H1 (cell line): ENCODE measurements around the gene HOXB3. TPM values are rescaled to one million over a fixed set of nuclear protein-coding genes. Genes with fewer than 3 reads are reported as not detected.

Source experiments
- CTCF ChIA-PET: fragments of 300-600 bp; sonication (Branson Sonifier 250); formaldehyde crosslinking; loops from one replicate; lab custom pipeline; 2021; ENCODE audit not compliant: partially characterized antibody; lab: Charles Lee
- POLR2A ChIA-PET: fragments of 300-600 bp; sonication (Branson Sonifier 250); formaldehyde crosslinking; loops from one replicate; lab custom pipeline; 2021; ENCODE audit warnings: inconsistent platforms; ENCODE audit not compliant: partially characterized antibody; lab: Charles Lee
- DNase-seq, 2 experiments: peaks; one replicate each; pipeline versions ENCODE4 v3.0.0 to v3.0.0-alpha.2; 2010 to 2022; ENCODE audit warnings: low spot score in 2 of 2, low read depth in 1 of 2, mixed read lengths in 1 of 2
- FAIRE-seq: peaks from 2 replicates; lab custom pipeline; 2011; peaks lifted over from hg19 to GRCh38; lab: Jason Lieb, UNC
- H2AFZ ChIP-seq: 2 replicates; pipeline ENCODE4 v1.8.1; 2012; ENCODE audit warnings: low read length, inconsistent platforms
- H2AK5ac ChIP-seq: 2 replicates; pipeline ENCODE4 v1.6.1; 2013; ENCODE audit warnings: low read depth, low read length
- H2BK120ac ChIP-seq: replicated peaks from 2 replicates; pipeline ENCODE3; 2013; ENCODE audit warnings: low read depth, low read length, inconsistent platforms
- H2BK12ac ChIP-seq: 2 replicates; pipeline ENCODE4 v1.6.1; 2013; ENCODE audit warnings: low read depth, low read length
- H2BK15ac ChIP-seq: 2 replicates; pipeline ENCODE4 v1.6.1; 2013; ENCODE audit warnings: low read length
- H2BK20ac ChIP-seq: 2 replicates; pipeline ENCODE4 v1.6.1; 2013; ENCODE audit warnings: low read length
- H2BK5ac ChIP-seq: 2 replicates; pipeline ENCODE4 v1.6.1; 2013; ENCODE audit warnings: low read depth, low read length
- H3K14ac ChIP-seq: 2 replicates; pipeline ENCODE4 v1.6.1; 2013; ENCODE audit warnings: inconsistent platforms; ENCODE audit not compliant: insufficient read length
- H3K18ac ChIP-seq: 2 replicates; pipeline ENCODE4 v1.6.1; 2013; ENCODE audit warnings: low read length; ENCODE audit errors: extremely low read depth
- H3K23ac ChIP-seq: 2 replicates; pipeline ENCODE4 v1.6.1; 2013; ENCODE audit warnings: inconsistent platforms; ENCODE audit not compliant: insufficient read length
- H3K23me2 ChIP-seq: 2 replicates; pipeline ENCODE4 v1.6.1; 2013; ENCODE audit warnings: low read depth, low read length
- H3K27ac ChIP-seq: 2 replicates; pipeline ENCODE4 v1.6.1; 2011; ENCODE audit warnings: low read depth, low read length, inconsistent platforms
- H3K27me3 ChIP-seq, 4 experiments: replicated peaks in 1 of 4; 1 replicate in 1 of 4; 2 replicates in 3 of 4; pipeline versions ENCODE4 v1.6.1 to v1.8.1; 2011 to 2013; ENCODE audit warnings: low read length in 3 of 4, mild to moderate bottlenecking in 3 of 4, inconsistent platforms in 2 of 4, mixed read lengths in 2 of 4, moderate library complexity in 1 of 4; ENCODE audit not compliant: control insufficient read depth in 3 of 4, insufficient read depth in 3 of 4; ENCODE audit errors: extremely low read depth in 1 of 4
- H3K36me3 ChIP-seq, 4 experiments: 2 replicates each; pipeline versions ENCODE4 v1.6.1 to v1.8.1; 2011 to 2013; ENCODE audit warnings: mild to moderate bottlenecking in 4 of 4, low read length in 3 of 4, moderate library complexity in 2 of 4, control low read depth in 1 of 4, inconsistent platforms in 1 of 4; ENCODE audit not compliant: insufficient read depth in 4 of 4, control insufficient read depth in 2 of 4
- H3K4ac ChIP-seq: replicated peaks from 2 replicates; pipeline ENCODE3; 2013; ENCODE audit warnings: low read length, low read depth, mixed read lengths, inconsistent platforms; ENCODE audit not compliant: insufficient read length
- H3K4me1 ChIP-seq, 4 experiments: replicated peaks in 1 of 4; 1 replicate in 1 of 4; 2 replicates in 3 of 4; pipeline versions ENCODE4 v1.6.1 to v1.8.1; 2011 to 2013; ENCODE audit warnings: low read length in 3 of 4, inconsistent platforms in 2 of 4, mixed read lengths in 1 of 4; ENCODE audit not compliant: insufficient read depth in 4 of 4, control insufficient read depth in 3 of 4
- H3K4me2 ChIP-seq, 2 experiments: 2 replicates each; pipeline versions ENCODE4 v1.6.1 to v1.8.1; 2011 to 2013; ENCODE audit warnings: low read depth in 2 of 2, low read length in 2 of 2, control low read depth in 1 of 2, inconsistent platforms in 1 of 2, mild to moderate bottlenecking in 1 of 2; ENCODE audit not compliant: insufficient read depth in 1 of 2
- H3K4me3 ChIP-seq, 4 experiments: fragments of 200-600, 300-600 bp in 1 of 4; sonication (generic), shearing (Covaris generic), sonication (Bioruptor Twin) in 1 of 4; 2 replicates each; pipeline versions ENCODE4 v1.5.1 to v1.8.1; 2011 to 2016; ENCODE audit warnings: low read length in 4 of 4, low read depth in 3 of 4, control low read depth in 2 of 4, inconsistent platforms in 2 of 4, mild to moderate bottlenecking in 2 of 4, mixed read lengths in 1 of 4, moderate library complexity in 1 of 4; ENCODE audit not compliant: insufficient read depth in 2 of 4; ENCODE audit errors: extremely low read depth in 1 of 4
- H3K56ac ChIP-seq: replicated peaks from 2 replicates; pipeline ENCODE3; 2013; ENCODE audit warnings: low read depth, mild to moderate bottlenecking, mixed read lengths, low read length, inconsistent platforms; ENCODE audit not compliant: insufficient read length
- H3K79me1 ChIP-seq: 2 replicates; pipeline ENCODE4 v1.6.1; 2013; ENCODE audit warnings: low read depth, low read length, control low read depth
- H3K79me2 ChIP-seq, 2 experiments: 2 replicates each; pipeline versions ENCODE4 v1.6.1 to v1.8.1; 2012 to 2013; ENCODE audit warnings: low read length in 2 of 2, mild to moderate bottlenecking in 2 of 2, inconsistent platforms in 1 of 2; ENCODE audit not compliant: insufficient read depth in 2 of 2, control insufficient read depth in 1 of 2
- H3K9ac ChIP-seq, 4 experiments: replicated peaks in 1 of 4; 1 replicate in 1 of 4; 2 replicates in 3 of 4; pipeline versions ENCODE4 v1.6.1 to v1.8.1; 2011 to 2013; ENCODE audit warnings: low read depth in 3 of 4, low read length in 3 of 4, control low read depth in 2 of 4, mild to moderate bottlenecking in 2 of 4, moderate library complexity in 2 of 4, inconsistent platforms in 1 of 4; ENCODE audit errors: extremely low read depth in 1 of 4
- H3K9me3 ChIP-seq, 2 experiments: 2 replicates each; pipeline versions ENCODE4 v1.6.1 to v1.8.1; 2012 to 2013; ENCODE audit warnings: mild to moderate bottlenecking in 2 of 2, moderate library complexity in 2 of 2, control low read depth in 1 of 2, inconsistent platforms in 1 of 2, low read depth in 1 of 2, low read length in 1 of 2, mixed read lengths in 1 of 2; ENCODE audit not compliant: insufficient read depth in 2 of 2
- H4K20me1 ChIP-seq, 2 experiments: replicated peaks in 1 of 2; 2 replicates each; pipeline versions ENCODE3 to v1.8.1; 2011 to 2013; ENCODE audit warnings: inconsistent platforms in 2 of 2, low read length in 2 of 2, mild to moderate bottlenecking in 1 of 2; ENCODE audit not compliant: insufficient read depth in 2 of 2, control insufficient read depth in 1 of 2
- H4K5ac ChIP-seq: 2 replicates; pipeline ENCODE4 v1.6.1; 2013; ENCODE audit warnings: low read length, low read depth, mixed read lengths, inconsistent platforms; ENCODE audit not compliant: insufficient read length
- H4K8ac ChIP-seq: 2 replicates; pipeline ENCODE4 v1.8.0; 2013; ENCODE audit warnings: mild to moderate bottlenecking, moderate library complexity, low read length, inconsistent platforms; ENCODE audit not compliant: insufficient read depth; ENCODE audit errors: extremely low read depth
- H4K91ac ChIP-seq: replicated peaks from 2 replicates; pipeline ENCODE3; 2013; ENCODE audit warnings: low read length, mixed read lengths, inconsistent platforms; ENCODE audit not compliant: insufficient read length
- EZH2 ChIP-seq: fragments of 200-600 bp; sonication (generic); IDR thresholded peaks from 2 replicates; pipeline ENCODE4 v1.7.1; 2012; ENCODE audit warnings: low read depth, mild to moderate bottlenecking, moderate library complexity, low read length, inconsistent platforms; ENCODE audit not compliant: severe bottlenecking
- GTF2F1 ChIP-seq: IDR thresholded peaks from 2 replicates; pipeline ENCODE4 v1.6.1; 2012; ENCODE audit warnings: low read depth, low read length, improper control_type of control experiment, borderline replicate concordance
- RNF2 ChIP-seq: fragments of 200-900, 300-1000 bp; sonication (generic); IDR thresholded peaks from 2 replicates; pipeline ENCODE4 v1.7.1; 2016; ENCODE audit warnings: borderline replicate concordance, low read depth, mild to moderate bottlenecking, antibody characterized with exemption, low read length; ENCODE audit not compliant: poor library complexity, severe bottlenecking; ENCODE audit errors: missing control alignments
- TAF1 ChIP-seq: IDR thresholded peaks from 2 replicates; pipeline ENCODE4 v1.6.1; 2011; ENCODE audit warnings: mild to moderate bottlenecking, low read depth, low read length
- WGBS, 2 experiments: shearing (Covaris generic) in 1 of 2; methylation state at CpG; one replicate each; pipeline versions ENCODE4 v1.1.6 to v1.1.7; 2013 to 2015; ENCODE audit warnings: low lambda C conversion rate in 2 of 2, mixed read lengths in 2 of 2, inconsistent platforms in 1 of 2, low coverage in 1 of 2, missing lambda C conversion rate in 1 of 2; ENCODE audit not compliant: insufficient replicate concordance in 2 of 2, insufficient coverage in 1 of 2, insufficient read length in 1 of 2; ENCODE audit errors: extremely low coverage in 1 of 2, missing lambda C conversion rate in 1 of 2; 5-methylcytosine and 5-hydroxymethylcytosine counted together
- polyA plus RNA-seq, 7 experiments: library from polyadenylated mRNA; depleted of rRNA in 3 of 7; stranded (reverse) in 5 of 7; unstranded in 2 of 7; fragments of >200 nt in 5 of 7; fragments of 200-250 nt in 2 of 7; gene quantifications; 1 replicate in 5 of 7; 2 replicates in 1 of 7; 4 replicates in 1 of 7; pipeline versions ENCODE4 v1.2.1 to v1.2.3, GENCODE V29; 2011 to 2013; ENCODE audit warnings: missing spikeins in 2 of 7, mixed read lengths in 2 of 7
- total RNA-seq: library from RNA; stranded (reverse); fragmentation: NEBNext Ultra II Directional; extraction: Animal tissue kit (Norgen Biotek cat#: 25700); gene quantifications from 2 replicates; pipeline ENCODE4 v1.2.1, GENCODE V29; 2021

Gene HOXB3
- total and polyA plus RNA-seq, 2 of the 8 experiments (the other 6 are each of a cell fraction or from before 2014, with no cell fraction given), result not detected

DNA sequence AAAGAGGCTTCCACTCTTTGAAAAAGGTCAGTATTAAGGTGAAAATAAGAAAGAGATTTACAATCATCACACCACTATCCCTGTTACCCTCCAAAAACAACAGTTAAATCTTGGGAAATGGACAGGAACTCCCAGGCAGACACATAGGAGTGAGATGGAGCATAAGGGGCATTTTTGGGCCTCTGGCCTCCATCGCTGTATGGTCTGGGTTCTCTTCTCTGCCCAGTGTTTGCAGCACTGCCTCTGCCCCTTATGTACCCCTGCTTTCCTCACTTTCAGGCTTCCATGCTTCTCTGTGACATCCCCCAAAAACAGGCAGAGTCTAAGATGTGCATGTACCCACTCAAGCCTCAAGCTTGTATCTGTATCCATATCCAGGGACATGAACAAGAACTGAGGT lies 44.5 kb downstream of the HOXB3 start:
- POLR2A ChIA-PET, result interaction anchor here (0.7 to 1.0 kb wide), 2 partner anchors 53 to 424 kb away, joined by 3 to 4 read pairs; no protein-coding TSS in a partner anchor
- peaks cover 0 to 3% (median 0%) of the 10 kb centered on the region in 4 experiments; a peak in 1 of 8 replicates for H3K36me3 ChIP-seq
- peak overlapping the region in 1 of 2 experiments; percentile 91; a peak in 1 of 4 replicates for H3K4me2 ChIP-seq
- H3K27ac ChIP-seq, result no peak overlapping the region
- no peak overlapping the region for H3K23ac ChIP-seq
- peaks cover 8 to 16% of the 10 kb centered on the region in 2 experiments for H4K20me1 ChIP-seq
- H3K18ac ChIP-seq, result no peak overlapping the region
- no peaks in the 10 kb centered on the region for H3K79me2 ChIP-seq
- H3K56ac ChIP-seq, result no peak overlapping the region
- no peak for DNase-seq
- H2BK20ac ChIP-seq, result no peak overlapping the region
- H4K5ac ChIP-seq, result no peak overlapping the region
- H2AFZ ChIP-seq, result no peak overlapping the region
- H2BK12ac ChIP-seq, result 0 out of 2 replicates have a peak overlapping the region, but pooled peaks have one; percentile 30
- H2BK5ac ChIP-seq, result no peak overlapping the region
- peaks cover 90 to 100% (median 97%) of the 10 kb centered on the region in 4 experiments for H3K27me3 ChIP-seq
- no peaks in the 10 kb centered on the region; the same call in 1 of the 2 replicates for H3K23me2 ChIP-seq
- H3K14ac ChIP-seq, result no peak overlapping the region
- H2BK15ac ChIP-seq, result no peak overlapping the region
- no peaks in the 10 kb centered on the region for H3K9me3 ChIP-seq
- H3K4me1 ChIP-seq, result peaks cover 7 to 29% (median 13%) of the 10 kb centered on the region in 4 experiments
- H3K4ac ChIP-seq, result no peak overlapping the region
- H4K8ac ChIP-seq, result no peak overlapping the region
- 38% methylated on average over 1 of the region's 1 CpG; no CpG with 5 or more reads in 1 of the 2 experiments for WGBS, 2 experiments
- H3K4me3 ChIP-seq, result no peak overlapping the region
- no peak overlapping the region for H2AK5ac ChIP-seq
- FAIRE-seq, result no peak
- TF ChIP-seq RNF2, result peak; percentile 62
- peak; percentile 46 for TF ChIP-seq EZH2
- no peak for TF ChIP-seq TAF1
- TF ChIP-seq GTF2F1, result no peak
- TF ChIP-seq, all 59 proteins: peak for 2
- Histone ChIP-seq H2BK120ac (no peak overlapping the region), H3K9ac (no peak overlapping the region), H4K91ac (no peak overlapping the region), H3K79me1 (no peaks in the 10 kb centered on the region)
- CTCF ChIA-PET, result interaction anchor here (1.1 to 2.0 kb wide), 2 partner anchors 73 to 96 kb away, joined by 3 to 10 read pairs; no protein-coding TSS in a partner anchor
